Naive B cell (primary cell): ENCODE data around the gene FAM131B. TPM values are rescaled to one million over a fixed set of nuclear protein-coding genes. Genes with fewer than 3 reads are reported as not detected.
A peak's percentile ranks its signal among the peaks of the same experiment; 100 is the strongest.

Experiments
- ATAC-seq, 2 donors: fragments of 150-1000 bp; cut with Tn5 transposase; 2 replicates each; pipeline ENCODE4 v1.10.0; 2021; ENCODE audit warnings: low read depth in 2 of 2, mild to moderate bottlenecking in 2 of 2, moderate library complexity in 2 of 2
- DNase-seq: peaks from one replicate; pipeline ENCODE4 v3.0.0; 2022
- H3K27ac Mint-ChIP-seq, 6 donors: one replicate each; pipeline ENCODE4 v1.8.0; 2020 to 2022; ENCODE audit warnings: mild to moderate bottlenecking in 6 of 6, mixed read lengths in 6 of 6, moderate library complexity in 5 of 6, inconsistent platforms in 2 of 6
- H3K27me3 Mint-ChIP-seq, 3 donors: one replicate each; pipeline ENCODE4 v1.8.0; 2021 to 2022; ENCODE audit warnings: mixed read lengths in 3 of 3, mild to moderate bottlenecking in 1 of 3
- H3K36me3 Mint-ChIP-seq, 2 donors: one replicate each; pipeline ENCODE4 v1.8.0; 2020 to 2022; ENCODE audit warnings: mixed read lengths in 2 of 2, inconsistent platforms in 1 of 2, mild to moderate bottlenecking in 1 of 2
- H3K4me1 Mint-ChIP-seq, 3 donors: one replicate each; pipeline ENCODE4 v1.8.0; 2020 to 2022; ENCODE audit warnings: mixed read lengths in 3 of 3, inconsistent platforms in 1 of 3, mild to moderate bottlenecking in 1 of 3, moderate library complexity in 1 of 3
- H3K4me3 Mint-ChIP-seq, 8 donors: one replicate each; pipeline ENCODE4 v1.8.0; 2020 to 2022; ENCODE audit warnings: mild to moderate bottlenecking in 8 of 8, mixed read lengths in 8 of 8, moderate library complexity in 8 of 8, inconsistent platforms in 2 of 8
- H3K9me3 Mint-ChIP-seq, 7 donors: one replicate each; pipeline ENCODE4 v1.8.0; 2020 to 2022; ENCODE audit warnings: mixed read lengths in 7 of 7, mild to moderate bottlenecking in 5 of 7, inconsistent platforms in 2 of 7, moderate library complexity in 1 of 7
- polyA plus RNA-seq, 6 donors: library from polyadenylated mRNA; unstranded; fragments of 300-500 nt; fragmentation: Illumina TruSeq; gene quantifications; one replicate each; pipeline ENCODE4 v1.2.3, GENCODE V29; 2021; ENCODE audit warnings: low read depth in 6 of 6

FAM131B gene
- polyA plus RNA-seq, 6 donors from 2014 or later: not detected

DNA sequence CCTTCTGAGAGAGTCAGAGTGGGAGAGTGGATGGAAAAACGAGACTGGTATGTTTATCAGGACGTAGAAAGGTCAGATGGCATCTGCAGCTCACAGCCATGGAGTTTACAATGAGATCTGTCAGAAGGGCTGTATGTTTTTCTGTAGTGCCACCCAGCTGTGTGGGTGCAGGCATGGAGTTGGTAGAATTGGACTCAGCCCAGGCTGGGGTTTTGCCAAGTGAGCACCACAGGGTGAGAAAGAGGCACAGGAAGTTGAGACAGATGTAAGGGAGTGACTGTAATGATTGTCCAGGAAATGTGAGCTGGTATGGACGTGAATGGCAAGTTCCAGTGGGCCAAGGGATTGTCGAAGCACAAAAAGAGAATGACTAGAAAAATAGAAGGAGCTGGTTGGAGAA is 9.6 kb upstream of the FAM131B start:
- Mint-ChIP-seq H3K9me3 (no peaks in the 10 kb centered on the region), H3K27me3 (peaks cover 11 to 18% (median 18%) of the 10 kb centered on the region in 3 donors), H3K27ac (peak overlapping the region in 1 of 6 donors; percentile 71), H3K4me3 (peak overlapping the region in 1 of 8 donors; percentile 13), H3K4me1 (peaks cover 22 to 28% (median 23%) of the 10 kb centered on the region in 3 donors), H3K36me3 (no peaks in the 10 kb centered on the region)
- ATAC-seq: no peak
- no peak for DNase-seq

DNA sequence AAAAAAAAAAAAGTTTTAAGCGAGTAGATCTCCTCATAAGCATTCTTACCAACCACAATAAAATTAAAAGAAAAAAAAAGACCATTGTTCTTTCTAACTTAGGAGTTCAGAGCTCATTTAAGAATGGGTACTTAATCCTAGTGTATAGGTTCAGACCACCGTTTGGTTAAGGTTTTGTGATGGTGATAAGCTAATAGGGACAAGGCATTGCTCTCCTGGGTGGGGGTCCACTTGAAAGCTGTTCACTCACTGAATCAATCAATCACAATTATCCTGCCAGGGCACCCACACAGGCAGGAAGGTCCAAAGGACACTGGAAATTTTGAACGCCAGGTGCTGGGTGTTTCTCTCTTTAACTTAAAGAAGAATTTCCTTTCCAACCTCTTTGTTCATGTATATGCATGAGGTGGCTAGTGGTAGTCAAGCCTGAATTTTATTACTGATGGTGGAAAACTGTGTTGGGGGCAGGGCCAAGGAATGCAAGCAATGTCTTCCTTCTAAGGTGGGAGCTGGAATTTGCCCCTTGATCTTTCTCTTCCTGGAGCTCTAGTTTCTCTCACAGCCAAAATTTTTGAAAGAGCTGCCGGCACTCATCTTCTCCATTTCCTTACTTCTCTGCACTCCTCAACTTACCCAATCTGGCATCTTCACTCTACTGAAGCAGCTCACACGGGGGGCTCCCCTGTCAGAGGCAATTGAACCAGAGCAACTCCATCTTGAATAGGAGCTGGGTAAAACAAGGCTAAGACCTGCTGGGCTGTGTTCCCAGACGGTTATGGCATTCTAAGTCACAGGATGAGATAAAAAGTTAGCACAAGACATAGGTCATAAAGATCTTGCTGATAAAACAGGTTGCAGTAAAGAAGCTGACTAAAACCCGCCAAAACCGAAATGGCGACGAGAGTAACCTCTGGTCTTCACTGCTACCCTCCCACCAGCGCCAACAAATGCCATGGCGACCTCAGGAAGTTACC is 7.5 kb upstream of the FAM131B start:
- H3K36me3 Mint-ChIP-seq: no peaks in the 10 kb centered on the region
- no peak overlapping the region for H3K27ac Mint-ChIP-seq
- peaks cover 26 to 38% (median 32%) of the 10 kb centered on the region in 3 donors for H3K27me3 Mint-ChIP-seq
- no peak for ATAC-seq
- H3K4me3 Mint-ChIP-seq: no peak overlapping the region
- no peaks in the 10 kb centered on the region for H3K9me3 Mint-ChIP-seq
- no peak for DNase-seq
- peaks cover 15 to 18% (median 16%) of the 10 kb centered on the region in 3 donors for H3K4me1 Mint-ChIP-seq

DNA sequence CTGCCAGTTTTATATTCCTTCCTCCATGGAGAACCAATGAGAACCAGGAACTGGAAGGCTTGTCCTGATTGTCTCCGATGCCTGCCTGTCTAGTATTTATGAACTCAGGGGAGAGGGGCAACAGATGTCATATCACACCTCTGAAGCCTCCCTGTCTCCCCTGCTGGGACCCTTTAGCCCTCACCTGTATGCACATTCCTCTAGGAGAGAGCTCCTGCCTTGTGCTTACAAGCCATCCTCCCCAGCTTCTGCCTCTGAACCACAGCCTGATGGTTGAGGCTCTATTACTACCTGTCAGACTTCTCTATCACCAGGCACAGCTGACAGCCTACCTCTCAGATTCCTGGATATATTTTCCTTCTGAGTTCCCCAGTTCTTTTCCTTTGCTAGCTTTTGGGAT is 5.9 kb upstream of the FAM131B start:
- H3K27me3 Mint-ChIP-seq: peaks cover 42 to 54% (median 48%) of the 10 kb centered on the region in 3 donors
- no peaks in the 10 kb centered on the region for H3K36me3 Mint-ChIP-seq
- ATAC-seq (no peak), DNase-seq (no peak)
- no peak overlapping the region for H3K4me3 Mint-ChIP-seq
- peaks cover 6 to 8% (median 8%) of the 10 kb centered on the region in 3 donors for H3K4me1 Mint-ChIP-seq
- H3K27ac Mint-ChIP-seq: no peak overlapping the region
- H3K9me3 Mint-ChIP-seq: no peaks in the 10 kb centered on the region

DNA sequence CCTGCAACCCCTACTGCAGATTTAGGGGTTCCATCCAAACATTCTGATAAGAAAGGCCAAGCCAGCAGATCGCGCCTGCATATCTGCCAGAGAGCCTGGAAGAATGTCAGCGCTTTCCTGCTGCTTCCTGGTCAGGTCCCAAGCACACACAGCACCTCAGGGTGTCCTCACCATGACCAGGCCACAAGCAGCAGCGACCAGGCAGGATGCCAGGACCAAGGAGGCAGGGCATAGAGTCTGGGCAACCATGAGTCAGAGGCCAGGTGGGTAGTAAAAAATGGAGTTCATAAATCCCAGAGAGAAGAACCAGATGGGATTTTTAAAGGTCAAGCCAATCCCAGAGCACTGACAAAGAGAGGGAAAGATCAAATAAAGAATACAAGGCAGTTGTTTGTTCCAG is 5.5 kb upstream of the FAM131B start:
- H3K36me3 Mint-ChIP-seq: no peaks in the 10 kb centered on the region

DNA sequence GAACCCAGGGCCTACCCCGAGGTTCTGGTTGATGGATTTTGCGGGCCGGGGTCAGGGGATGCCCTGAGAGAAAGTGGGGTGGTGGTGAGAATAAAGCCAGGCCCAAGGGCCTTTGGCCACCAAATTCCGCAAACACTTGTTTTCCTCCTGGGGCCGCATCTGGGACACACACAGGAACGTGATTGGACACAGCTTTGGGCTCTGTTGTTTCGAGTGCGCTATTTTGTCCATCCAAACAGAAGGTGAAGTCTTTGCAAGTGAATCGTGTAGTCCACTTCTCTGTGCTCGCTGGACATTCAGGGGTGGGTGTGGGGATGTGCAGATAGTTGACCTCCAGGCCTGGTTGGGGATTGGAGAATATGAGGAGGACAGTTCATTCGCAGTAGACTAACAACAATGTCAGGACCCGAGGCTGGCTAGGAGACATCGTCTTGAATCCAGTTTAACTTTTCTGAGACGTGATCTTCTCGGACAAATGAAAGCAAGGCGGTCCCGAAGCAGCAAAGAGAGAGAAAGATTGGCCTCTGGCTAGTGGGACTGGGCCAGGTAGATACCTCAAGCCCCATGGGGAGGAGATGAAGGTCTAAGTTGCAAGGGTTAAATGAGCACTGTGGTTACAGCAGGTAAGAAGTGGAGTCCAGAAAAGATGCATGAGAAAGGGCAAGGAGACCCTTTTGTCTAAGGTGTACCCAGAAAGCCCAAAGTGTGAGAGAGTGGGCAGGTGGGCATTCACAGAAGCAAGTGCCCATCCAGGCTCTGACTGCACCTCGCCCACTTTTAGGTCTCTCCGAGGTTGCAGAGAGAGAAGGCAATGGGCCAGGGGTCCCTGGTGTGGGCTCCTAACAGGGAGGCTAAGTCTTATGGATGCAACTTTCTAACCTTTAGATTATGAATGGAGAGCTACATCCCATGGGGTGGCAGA is 764 bp upstream of the FAM131B start:
- ATAC-seq (no peak), DNase-seq (no peak)
- no peaks in the 10 kb centered on the region for H3K9me3 Mint-ChIP-seq
- peaks cover 64 to 88% (median 82%) of the 10 kb centered on the region in 3 donors for H3K27me3 Mint-ChIP-seq
- no peak overlapping the region for H3K27ac Mint-ChIP-seq
- peaks cover 0 to 19% (median 17%) of the 10 kb centered on the region in 3 donors for H3K4me1 Mint-ChIP-seq
- H3K36me3 Mint-ChIP-seq: peaks cover 0 to 12% of the 10 kb centered on the region in 2 donors
- peak overlapping the region; percentile 31 to 87 (median 58) for H3K4me3 Mint-ChIP-seq

More for the DNA sequence above, 5.5 kb upstream of the FAM131B start:
- H3K27me3 Mint-ChIP-seq: peaks cover 46 to 58% (median 52%) of the 10 kb centered on the region in 3 donors
- H3K4me3 Mint-ChIP-seq: no peak overlapping the region
- H3K27ac Mint-ChIP-seq: no peak overlapping the region
- DNase-seq: no peak
- H3K4me1 Mint-ChIP-seq: peaks cover 6 to 12% (median 8%) of the 10 kb centered on the region in 3 donors
- no peak for ATAC-seq
- H3K9me3 Mint-ChIP-seq: no peaks in the 10 kb centered on the region

DNA sequence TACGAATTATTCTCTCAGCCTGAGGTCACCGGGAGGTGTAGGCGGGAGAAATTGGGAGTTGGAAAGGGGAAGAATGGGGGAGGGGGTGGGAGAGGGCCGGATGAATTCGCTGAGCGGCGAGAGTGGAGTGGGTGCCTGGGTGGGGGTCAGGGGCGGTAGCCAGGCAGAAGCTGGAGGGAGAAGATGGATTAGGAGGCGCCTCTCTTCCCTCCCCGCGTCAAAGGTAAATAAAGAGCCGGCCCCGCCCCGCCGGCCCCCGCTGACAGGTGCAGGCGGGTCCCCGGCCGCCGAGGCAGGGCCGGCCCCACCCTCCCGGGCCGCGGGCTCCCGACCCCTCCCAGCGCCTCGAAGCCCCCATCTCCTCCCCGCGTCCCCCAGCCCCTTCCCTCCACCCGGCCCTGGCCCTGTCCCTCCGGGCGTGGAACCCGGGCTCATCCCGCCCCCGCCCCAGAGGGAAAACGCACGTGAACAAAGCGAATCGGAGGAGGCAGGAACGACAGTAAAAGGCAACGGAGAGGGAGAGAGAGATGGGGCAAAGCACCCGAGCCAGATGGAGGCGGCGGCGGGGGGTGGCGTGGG is 872 bp downstream of the FAM131B start:
- H3K4me1 Mint-ChIP-seq: peaks cover 0 to 19% (median 17%) of the 10 kb centered on the region in 3 donors
- DNase-seq (no peak), ATAC-seq (peak in 1 of 2 donors; percentile 29)
- no peak overlapping the region for H3K27ac Mint-ChIP-seq
- peaks cover 0 to 12% of the 10 kb centered on the region in 2 donors for H3K36me3 Mint-ChIP-seq
- H3K9me3 Mint-ChIP-seq: no peaks in the 10 kb centered on the region
- H3K27me3 Mint-ChIP-seq: peaks cover 54 to 71% (median 66%) of the 10 kb centered on the region in 3 donors
- peak overlapping the region in 6 of 8 donors; percentile 67 to 90 (median 84) for H3K4me3 Mint-ChIP-seq

DNA sequence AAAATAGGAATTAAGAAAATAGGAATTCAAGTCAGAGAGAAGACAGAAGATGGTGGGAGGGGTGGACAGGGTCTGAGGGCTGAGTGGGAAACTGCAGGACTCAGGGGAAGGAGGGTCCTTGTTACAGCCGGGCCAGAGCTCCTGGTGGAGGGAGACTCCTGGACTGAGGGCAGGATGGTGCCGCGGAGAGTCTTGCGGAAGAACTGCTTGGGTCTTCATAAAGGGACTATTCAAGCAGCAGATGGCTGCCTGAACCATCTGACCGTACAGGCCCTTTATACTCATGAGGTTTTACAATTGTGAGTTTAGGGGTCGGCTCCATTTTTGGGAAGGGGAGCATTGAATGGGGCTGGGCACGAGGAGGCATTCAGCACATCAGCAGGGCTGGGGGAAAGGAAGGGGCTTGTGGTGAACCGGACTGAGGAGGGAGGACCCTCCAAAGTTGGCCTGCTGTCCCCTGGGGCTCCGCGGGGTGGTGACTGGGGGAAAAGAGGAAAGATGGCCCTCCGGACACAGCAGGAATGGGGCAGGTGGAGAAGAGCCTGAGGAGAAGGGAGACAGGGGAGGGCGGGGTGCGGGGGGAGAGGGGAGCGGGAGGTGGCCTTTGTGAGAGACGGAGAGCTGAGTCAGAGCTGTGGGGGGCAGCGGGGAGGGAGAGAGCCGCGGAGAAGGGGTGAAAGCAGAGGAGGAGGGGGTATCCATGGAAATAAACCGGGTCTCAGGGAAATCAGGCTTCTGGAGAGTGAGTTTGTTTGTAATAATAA is 1.5 kb downstream of the FAM131B start:
- no peaks in the 10 kb centered on the region for H3K9me3 Mint-ChIP-seq

DNA sequence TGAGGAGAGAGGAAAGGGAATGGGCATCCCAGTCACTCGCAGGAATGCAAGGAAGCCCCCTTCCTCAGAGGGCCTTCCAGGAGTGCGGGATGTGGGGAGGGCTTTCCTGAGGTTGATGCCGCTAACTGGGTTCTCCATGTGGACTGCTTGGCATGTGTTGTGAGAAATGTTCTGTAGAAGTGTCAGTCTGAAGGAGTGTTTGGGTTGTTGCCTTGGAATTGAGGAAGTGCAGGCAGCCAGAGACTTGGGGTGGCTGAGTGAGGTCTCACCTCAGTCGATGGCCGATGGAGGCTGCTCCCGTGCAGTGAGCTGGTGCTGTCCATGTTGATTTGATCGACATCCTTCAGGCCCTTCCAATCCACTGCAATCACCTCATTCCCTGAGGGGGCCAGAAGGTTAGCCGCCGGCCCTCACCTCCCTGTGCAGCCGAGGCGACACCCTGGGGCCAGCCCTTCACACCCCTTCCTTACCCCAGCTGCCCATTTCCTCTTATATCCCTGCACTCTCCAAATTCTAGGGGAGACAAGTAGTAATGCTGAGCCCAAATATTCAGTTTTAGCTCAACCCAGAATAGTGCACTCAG is 2.7 kb downstream of the FAM131B start:
- H3K4me3 Mint-ChIP-seq: peak overlapping the region in 3 of 8 donors; percentile 21 to 76 (median 38)
- H3K4me1 Mint-ChIP-seq: peaks cover 0 to 19% (median 17%) of the 10 kb centered on the region in 3 donors
- H3K9me3 Mint-ChIP-seq: peaks cover 0 to 3% (median 0%) of the 10 kb centered on the region in 7 donors
- no peak overlapping the region for H3K27ac Mint-ChIP-seq
- DNase-seq (no peak), ATAC-seq (peak in 1 of 2 donors; percentile 34)
- peaks cover 0 to 12% of the 10 kb centered on the region in 2 donors for H3K36me3 Mint-ChIP-seq
- H3K27me3 Mint-ChIP-seq: peaks cover 42 to 66% (median 60%) of the 10 kb centered on the region in 3 donors

More for the DNA sequence above, 1.5 kb downstream of the FAM131B start:
- ATAC-seq (no peak), DNase-seq (no peak)
- H3K36me3 Mint-ChIP-seq: peaks cover 0 to 12% of the 10 kb centered on the region in 2 donors
- peaks cover 50 to 66% (median 62%) of the 10 kb centered on the region in 3 donors for H3K27me3 Mint-ChIP-seq
- H3K4me3 Mint-ChIP-seq: peak overlapping the region; percentile 35 to 88 (median 69)
- peaks cover 0 to 19% (median 17%) of the 10 kb centered on the region in 3 donors for H3K4me1 Mint-ChIP-seq
- H3K27ac Mint-ChIP-seq: no peak overlapping the region

DNA sequence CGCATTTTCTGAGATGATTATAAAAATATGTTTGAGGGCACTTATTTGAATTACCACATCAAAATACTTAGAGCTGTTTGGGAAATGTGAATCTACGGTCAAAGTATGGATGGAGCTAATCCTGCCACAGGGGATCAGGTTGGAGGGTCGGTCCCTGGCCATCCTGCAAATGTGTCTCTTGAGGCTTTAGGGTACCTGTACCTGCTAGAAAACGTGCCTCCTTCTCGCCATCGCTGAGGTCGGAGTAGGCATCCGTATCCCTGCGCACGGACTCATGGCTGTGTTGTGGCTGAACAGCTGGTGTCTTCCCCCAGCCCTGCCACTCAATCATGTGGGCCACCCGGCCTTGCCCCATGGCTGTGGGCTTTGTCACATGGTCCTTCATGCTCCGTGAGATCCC is 3.9 kb downstream of the FAM131B start:
- H3K4me3 Mint-ChIP-seq: no peak overlapping the region
- DNase-seq (no peak), ATAC-seq (no peak)
- H3K36me3 Mint-ChIP-seq: peaks cover 0 to 12% of the 10 kb centered on the region in 2 donors
- peaks cover 0 to 4% (median 0%) of the 10 kb centered on the region in 7 donors for H3K9me3 Mint-ChIP-seq
- H3K27ac Mint-ChIP-seq: peak overlapping the region in 1 of 6 donors; percentile 44
- H3K4me1 Mint-ChIP-seq: peaks cover 0 to 25% (median 17%) of the 10 kb centered on the region in 3 donors
- peaks cover 30 to 66% (median 60%) of the 10 kb centered on the region in 3 donors for H3K27me3 Mint-ChIP-seq

DNA sequence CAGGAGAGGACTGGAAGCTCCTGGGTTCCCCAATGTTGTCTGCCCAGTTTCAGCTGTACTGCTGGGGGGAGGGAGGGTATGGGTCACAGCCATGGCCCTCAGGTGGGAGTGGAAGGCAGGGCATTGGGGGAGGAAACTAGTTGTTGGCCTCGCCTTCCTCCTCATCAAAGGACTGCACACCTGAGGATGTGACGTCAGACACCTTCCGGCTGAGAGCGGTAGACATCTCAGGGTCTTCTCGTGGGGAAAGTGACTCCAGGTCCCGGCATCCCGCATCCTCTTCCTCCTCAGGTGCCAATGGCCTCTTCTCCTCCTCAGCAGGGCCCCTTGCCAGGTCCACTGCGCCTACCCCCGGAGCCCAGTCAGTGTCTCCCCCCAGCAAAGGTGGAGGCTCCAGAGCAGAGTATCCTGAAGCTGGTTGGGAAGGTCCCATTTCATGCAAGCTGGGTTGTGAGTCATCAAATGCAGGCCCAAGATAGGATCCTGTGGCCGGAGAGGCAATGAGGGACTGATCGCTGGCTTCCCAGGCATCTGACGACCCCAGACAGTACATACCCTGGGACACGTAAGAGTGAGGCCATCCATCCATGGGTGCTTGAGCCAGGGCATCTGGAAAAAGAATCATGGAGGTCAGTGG is 6.0 kb downstream of the FAM131B start:
- peaks cover 23 to 71% (median 63%) of the 10 kb centered on the region in 3 donors for H3K27me3 Mint-ChIP-seq
- H3K27ac Mint-ChIP-seq: no peak overlapping the region
- H3K4me3 Mint-ChIP-seq: peak overlapping the region in 1 of 8 donors; percentile 61
- no peak for ATAC-seq
- H3K4me1 Mint-ChIP-seq: peaks cover 0 to 21% (median 6%) of the 10 kb centered on the region in 3 donors
- no peak for DNase-seq
- peaks cover 0 to 4% (median 0%) of the 10 kb centered on the region in 7 donors for H3K9me3 Mint-ChIP-seq
- peaks cover 0 to 12% of the 10 kb centered on the region in 2 donors for H3K36me3 Mint-ChIP-seq
